Activated T-helper 1 cell treated with anti-CD3 and anti-CD28 coated beads, Interleukin-2, amount 50 U/mL, for 16 hours (primary cell): Measurements from ENCODE around the gene MEPCE.
A peak's percentile ranks its signal among the peaks of the same experiment; 100 is the strongest.
"Not testable (repeated sequence)": the region's sequence is repeated elsewhere in the genome, so short reads cannot be mapped to it uniquely, and the experiment has no call there.

ENCODE experiments used
- DNase-seq, 2 donors: peaks; one replicate each; pipeline ENCODE4 v3.0.0-alpha.2; 2020; ENCODE audit warnings: low read depth in 1 of 2, low spot score in 1 of 2

The MEPCE gene

GRCh38 chr7:100429637-100430492, at the start of gene MEPCE:
TSS of gene MEPCE (plus strand) at chr7:100429831. CDS start at chr7:100430019, 188 bp downstream.
- peak; percentile 92 to 95 for DNase-seq

GRCh38 chr7:100380196-100380595, 49.4 kb upstream of the MEPCE start:
- no peak for DNase-seq

- DNase-seq, result not testable (repeated sequence)
Observed at GRCh38 chr7:100381531-100382233, 47.9 kb upstream of the MEPCE start.

GRCh38 chr7:100382234-100382853, 47.3 kb upstream of the MEPCE start:
- not testable (repeated sequence) for DNase-seq

GRCh38 chr7:100384628-100385294, 44.9 kb upstream of the MEPCE start:
- no peak for DNase-seq

- DNase-seq, result no peak
Observed at GRCh38 chr7:100386940-100387339, 42.7 kb upstream of the MEPCE start.

- no peak for DNase-seq
Observed at GRCh38 chr7:100387695-100388094, 41.9 kb upstream of the MEPCE start.

GRCh38 chr7:100389437-100390088, 40.1 kb upstream of the MEPCE start:
- no peak for DNase-seq

- no peak for DNase-seq
Observed at GRCh38 chr7:100390286-100391009, 39.2 kb upstream of the MEPCE start.

- DNase-seq, result no peak
Observed at GRCh38 chr7:100393233-100393905, 36.3 kb upstream of the MEPCE start.

- no peak for DNase-seq
Observed at GRCh38 chr7:100394077-100394476, 35.6 kb upstream of the MEPCE start.

GRCh38 chr7:100396421-100396982, 33.1 kb upstream of the MEPCE start:
- DNase-seq, result peak in 1 of 2 donors; percentile 25

GRCh38 chr7:100397315-100398081, 32.1 kb upstream of the MEPCE start:
- DNase-seq, result no peak

GRCh38 chr7:100398239-100398638, 31.4 kb upstream of the MEPCE start:
- DNase-seq, result no peak

- no peak for DNase-seq
Observed at GRCh38 chr7:100400041-100400440, 29.6 kb upstream of the MEPCE start.

GRCh38 chr7:100400656-100401055, 29.0 kb upstream of the MEPCE start:
- DNase-seq, result no peak

GRCh38 chr7:100401811-100402210, 27.8 kb upstream of the MEPCE start:
- DNase-seq, result no peak

GRCh38 chr7:100402241-100402640, 27.4 kb upstream of the MEPCE start:
- DNase-seq, result no peak
